DMS79 treated with DMSO at 0.1 percent for 48 hours (cell line): ENCODE results near the gene ERCC6L.
A peak's percentile ranks its signal among the peaks of the same experiment; 100 is the strongest.
"Not testable (repeated sequence)": the region's sequence is repeated elsewhere in the genome, so short reads cannot be mapped to it uniquely, and the experiment has no call there.

ENCODE experiments used
- DNase-seq: peaks from one replicate; lab custom pipeline; 2025; lab: John Stamatoyannopoulos, UW

The ERCC6L gene

GRCh38 chrX:72245461-72246089 lies 6.7 kb upstream of the ERCC6L start:
- DNase-seq, result no peak

GRCh38 chrX:72243472-72243871 lies 4.6 kb upstream of the ERCC6L start:
- DNase-seq, result no peak

GRCh38 chrX:72240976-72241375 lies 2.1 kb upstream of the ERCC6L start:
- DNase-seq, result no peak

GRCh38 chrX:72238183-72238582 lies 644 bp downstream of the ERCC6L start:
- DNase-seq, result no peak

- no peak for DNase-seq
These were observed 2.0 kb downstream of the ERCC6L start for GRCh38 chrX:72236841-72237240.

GRCh38 chrX:72230290-72230689 lies 8.5 kb downstream of the ERCC6L start:
- DNase-seq, result no peak

GRCh38 chrX:72220375-72220774 lies 18.5 kb downstream of the ERCC6L start:
- not testable (repeated sequence) for DNase-seq

GRCh38 chrX:72216973-72217372 lies 21.9 kb downstream of the ERCC6L start:
- DNase-seq, result no peak

GRCh38 chrX:72208126-72208800 lies 30.6 kb downstream of the ERCC6L start:
- DNase-seq, result no peak

GRCh38 chrX:72207366-72207765 lies 31.5 kb downstream of the ERCC6L start:
- no peak for DNase-seq

- DNase-seq, result no peak
These were observed 33.1 kb downstream of the ERCC6L start for GRCh38 chrX:72205706-72206105.

- no peak for DNase-seq
These were observed 35.4 kb downstream of the ERCC6L start for GRCh38 chrX:72203421-72203820.

GRCh38 chrX:72202792-72203401 lies 35.9 kb downstream of the ERCC6L start:
- DNase-seq, result no peak

- DNase-seq, result no peak
These were observed 36.8 kb downstream of the ERCC6L start for GRCh38 chrX:72201836-72202536.

- no peak for DNase-seq
These were observed 55.9 kb downstream of the ERCC6L start for GRCh38 chrX:72182924-72183323.

- peak; percentile 98 for DNase-seq
These were observed 57.4 kb downstream of the ERCC6L start, which contains the start of gene PIN4 for GRCh38 chrX:72181178-72182125. TSS of gene PIN4 (plus strand) at chrX:72181757. CDS start at chrX:72181786, 29 bp downstream.

GRCh38 chrX:72180539-72180938 lies 58.3 kb downstream of the ERCC6L start:
- peak; percentile 32 for DNase-seq

- no peak for DNase-seq
These were observed 61.8 kb downstream of the ERCC6L start for GRCh38 chrX:72176981-72177380.

- not testable (repeated sequence) for DNase-seq
These were observed 62.5 kb downstream of the ERCC6L start for GRCh38 chrX:72176289-72176688.

GRCh38 chrX:72169008-72169728 lies 69.7 kb downstream of the ERCC6L start:
- DNase-seq, result no peak

- DNase-seq, result no peak
These were observed 73.3 kb downstream of the ERCC6L start for GRCh38 chrX:72165551-72165950.
